OCI-LY1 (cell line): ENCODE results near the gene TMC5.
"Not testable (repeated sequence)": the region's sequence is repeated elsewhere in the genome, so short reads cannot be mapped to it uniquely, and the experiment has no call there.

ENCODE experiments used
- H2AFZ ChIP-seq: fragments of 200-600 bp; sonication (generic), shearing (Covaris generic); 2 replicates; pipeline ENCODE4 v1.6.0; 2014; ENCODE audit warnings: antibody characterized with exemption, mild to moderate bottlenecking, low read length
- H3F3A ChIP-seq: fragments of 200-600 bp; sonication (generic), shearing (Covaris generic); 2 replicates; pipeline ENCODE4 v1.6.0; 2014; ENCODE audit warnings: mild to moderate bottlenecking, antibody characterized with exemption, low read length, moderate library complexity; ENCODE audit not compliant: insufficient read depth
- H3K27ac ChIP-seq: fragments of 200-600 bp; sonication (generic); 2 replicates; pipeline ENCODE4 v1.5.1; 2014; ENCODE audit warnings: low read length, mixed run types, mild to moderate bottlenecking, low read depth; ENCODE audit not compliant: poor library complexity, severe bottlenecking
- H3K27me3 ChIP-seq: fragments of 200-600 bp; sonication (generic); 2 replicates; pipeline ENCODE4 v1.6.0; 2014; ENCODE audit warnings: antibody characterized with exemption, mild to moderate bottlenecking, low read length, moderate library complexity; ENCODE audit not compliant: insufficient read depth
- H3K36me3 ChIP-seq: fragments of 200-600 bp; sonication (generic); 2 replicates; pipeline ENCODE4 v1.6.1; 2014; ENCODE audit warnings: mild to moderate bottlenecking, antibody characterized with exemption, low read length, moderate library complexity, mixed read lengths; ENCODE audit not compliant: insufficient read depth
- H3K4me1 ChIP-seq: fragments of 200-600 bp; sonication (generic); 2 replicates; pipeline ENCODE4 v1.5.1; 2014; ENCODE audit warnings: mild to moderate bottlenecking, low read length, moderate library complexity; ENCODE audit not compliant: insufficient read depth, severe bottlenecking
- H3K4me2 ChIP-seq: fragments of 200-600 bp; sonication (generic), shearing (Covaris generic); 2 replicates; pipeline ENCODE4 v1.6.1; 2014; ENCODE audit warnings: low read length
- H3K4me3 ChIP-seq: fragments of 200-600 bp; sonication (generic); 2 replicates; pipeline ENCODE4 v1.5.1; 2014; ENCODE audit warnings: low read length, low read depth, mild to moderate bottlenecking, mixed read lengths; ENCODE audit not compliant: poor library complexity, severe bottlenecking
- H3K79me2 ChIP-seq: fragments of 200-600 bp; shearing (Covaris generic); 2 replicates; pipeline ENCODE4 v1.6.1; 2016; ENCODE audit warnings: mixed run types, low read length, mixed read lengths; ENCODE audit not compliant: insufficient read depth
- H3K9ac ChIP-seq: fragments of 200-600 bp; sonication (generic), shearing (Covaris generic); 2 replicates; pipeline ENCODE4 v1.6.1; 2014; ENCODE audit warnings: mild to moderate bottlenecking, low read length, mixed read lengths
- H3K9me2 ChIP-seq: fragments of 200-600 bp; sonication (generic), shearing (Covaris generic); 2 replicates; pipeline ENCODE4 v1.6.1; 2014; ENCODE audit warnings: low read depth, mild to moderate bottlenecking, low read length, mixed read lengths
- H3K9me3 ChIP-seq: fragments of 200-600 bp; shearing (Covaris generic); 2 replicates; pipeline ENCODE4 v1.6.1; 2014; ENCODE audit warnings: low read length, mixed read lengths
- H4K20me1 ChIP-seq: fragments of 200-600 bp; sonication (generic), shearing (Covaris generic); 2 replicates; pipeline ENCODE4 v1.6.0; 2016; ENCODE audit warnings: mild to moderate bottlenecking, low read length; ENCODE audit not compliant: insufficient read depth
- EZH2 ChIP-seq: fragments of 200-600 bp; sonication (generic), shearing (Covaris generic); IDR thresholded peaks from 2 replicates; pipeline ENCODE4 v1.8.0; 2017; ENCODE audit warnings: borderline replicate concordance, mixed run types, mild to moderate bottlenecking, antibody characterized with exemption, low read length, moderate library complexity, mixed read lengths
- TF ChIP-seq, protein P1 (sequence below): fragments of 200-600 bp; sonication (generic), shearing (Covaris generic); IDR thresholded peaks from 2 replicates; pipeline ENCODE4 v1.5.1; 2017; ENCODE audit warnings: mild to moderate bottlenecking, antibody characterized with exemption, low read length, moderate library complexity, mixed read lengths

Gene TMC5

DNA sequence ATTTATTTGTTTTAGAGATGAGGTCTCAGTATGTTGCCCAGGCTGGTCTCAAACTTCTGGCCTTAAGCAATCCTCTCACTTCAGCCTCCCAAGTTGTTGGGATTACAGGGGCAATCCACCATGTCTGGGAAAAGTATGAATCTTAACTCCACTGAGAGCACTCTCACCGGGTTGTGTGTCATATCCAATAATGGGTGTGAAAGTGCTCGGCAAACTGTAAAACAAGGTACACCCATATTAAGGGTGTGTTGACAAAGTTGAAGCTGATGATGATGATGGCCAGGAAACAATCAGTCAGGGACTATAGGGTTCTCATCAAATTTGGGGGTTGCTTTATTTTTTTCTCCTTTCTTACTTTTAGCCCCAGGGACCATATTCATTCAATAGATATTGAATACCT lies 25.3 kb upstream of the TMC5 start:
- Histone ChIP-seq H3K4me2 (no peak overlapping the region), H3K27me3 (no peaks in the 10 kb centered on the region; the same call in 1 of the 2 replicates), H3K36me3 (no peaks in the 10 kb centered on the region), H3K79me2 (no peaks in the 10 kb centered on the region), H2AFZ (no peak overlapping the region), H3K4me3 (no peak overlapping the region), H3K27ac (no peak overlapping the region), H3K9me3 (no peaks in the 10 kb centered on the region), H3K9me2 (no peaks in the 10 kb centered on the region), H3K9ac (no peak overlapping the region), H3K4me1 (peaks cover 6% of the 10 kb centered on the region), H4K20me1 (no peaks in the 10 kb centered on the region), H3F3A (no peaks in the 10 kb centered on the region)
- TF ChIP-seq, protein P1, sequence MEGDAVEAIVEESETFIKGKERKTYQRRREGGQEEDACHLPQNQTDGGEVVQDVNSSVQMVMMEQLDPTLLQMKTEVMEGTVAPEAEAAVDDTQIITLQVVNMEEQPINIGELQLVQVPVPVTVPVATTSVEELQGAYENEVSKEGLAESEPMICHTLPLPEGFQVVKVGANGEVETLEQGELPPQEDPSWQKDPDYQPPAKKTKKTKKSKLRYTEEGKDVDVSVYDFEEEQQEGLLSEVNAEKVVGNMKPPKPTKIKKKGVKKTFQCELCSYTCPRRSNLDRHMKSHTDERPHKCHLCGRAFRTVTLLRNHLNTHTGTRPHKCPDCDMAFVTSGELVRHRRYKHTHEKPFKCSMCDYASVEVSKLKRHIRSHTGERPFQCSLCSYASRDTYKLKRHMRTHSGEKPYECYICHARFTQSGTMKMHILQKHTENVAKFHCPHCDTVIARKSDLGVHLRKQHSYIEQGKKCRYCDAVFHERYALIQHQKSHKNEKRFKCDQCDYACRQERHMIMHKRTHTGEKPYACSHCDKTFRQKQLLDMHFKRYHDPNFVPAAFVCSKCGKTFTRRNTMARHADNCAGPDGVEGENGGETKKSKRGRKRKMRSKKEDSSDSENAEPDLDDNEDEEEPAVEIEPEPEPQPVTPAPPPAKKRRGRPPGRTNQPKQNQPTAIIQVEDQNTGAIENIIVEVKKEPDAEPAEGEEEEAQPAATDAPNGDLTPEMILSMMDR, result no peak
- no peak for TF ChIP-seq EZH2

DNA sequence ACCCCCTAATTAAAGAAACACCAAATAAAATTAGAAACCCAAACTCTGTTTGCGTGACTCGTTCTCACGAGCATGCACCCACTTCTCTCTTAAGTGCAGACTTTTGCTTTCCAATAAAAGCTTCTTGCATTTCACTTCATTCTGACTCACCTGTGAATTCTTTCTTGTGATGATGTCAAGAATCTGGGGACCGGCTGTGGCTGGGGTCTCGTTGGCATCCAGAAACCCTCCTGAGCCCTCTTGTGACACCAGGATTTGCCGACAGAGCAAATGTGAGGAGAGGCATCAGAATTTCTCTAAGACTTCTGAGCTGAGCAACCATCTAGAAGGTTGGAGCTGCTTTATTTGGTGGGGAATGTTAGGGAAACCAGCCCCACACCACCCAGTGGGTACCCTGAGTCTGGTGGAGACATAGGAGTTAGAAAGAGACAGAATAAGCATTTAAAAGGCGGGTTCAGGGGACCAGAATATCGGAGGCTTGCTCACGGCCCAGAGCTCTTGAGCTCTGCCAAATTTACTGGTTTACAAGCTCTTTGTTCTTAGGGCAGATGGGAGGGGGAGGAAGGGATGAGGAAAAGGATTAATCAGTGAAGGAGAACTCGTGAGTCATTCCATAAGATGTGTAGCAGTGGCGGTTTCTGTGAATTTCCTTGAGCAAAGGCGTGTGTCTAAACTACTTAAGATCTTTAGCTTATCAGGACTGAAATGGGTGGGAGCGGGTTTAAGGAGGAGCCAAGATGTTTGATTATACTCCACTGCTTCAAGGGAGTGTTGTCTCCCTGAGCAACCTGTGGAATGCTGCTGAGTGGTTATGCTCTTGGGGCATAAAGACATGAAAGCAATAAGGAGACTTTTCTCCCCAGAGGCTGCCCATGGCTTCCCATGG lies 24.2 kb upstream of the TMC5 start:
- H3K9me3 ChIP-seq, result no peaks in the 10 kb centered on the region
- no peaks in the 10 kb centered on the region for H3K36me3 ChIP-seq
- H2AFZ ChIP-seq, result no peak overlapping the region
- H3K9me2 ChIP-seq, result no peaks in the 10 kb centered on the region
- no peak overlapping the region for H3K27ac ChIP-seq
- no peak overlapping the region for H3K4me2 ChIP-seq
- H4K20me1 ChIP-seq, result no peaks in the 10 kb centered on the region
- H3K27me3 ChIP-seq, result no peaks in the 10 kb centered on the region; the same call in 1 of the 2 replicates
- H3K4me1 ChIP-seq, result peaks cover 6% of the 10 kb centered on the region
- no peak for TF ChIP-seq EZH2
- TF ChIP-seq, protein P1, result no peak
- no peak overlapping the region for H3K9ac ChIP-seq
- no peaks in the 10 kb centered on the region for H3F3A ChIP-seq
- H3K79me2 ChIP-seq, result no peaks in the 10 kb centered on the region
- H3K4me3 ChIP-seq, result no peak overlapping the region

DNA sequence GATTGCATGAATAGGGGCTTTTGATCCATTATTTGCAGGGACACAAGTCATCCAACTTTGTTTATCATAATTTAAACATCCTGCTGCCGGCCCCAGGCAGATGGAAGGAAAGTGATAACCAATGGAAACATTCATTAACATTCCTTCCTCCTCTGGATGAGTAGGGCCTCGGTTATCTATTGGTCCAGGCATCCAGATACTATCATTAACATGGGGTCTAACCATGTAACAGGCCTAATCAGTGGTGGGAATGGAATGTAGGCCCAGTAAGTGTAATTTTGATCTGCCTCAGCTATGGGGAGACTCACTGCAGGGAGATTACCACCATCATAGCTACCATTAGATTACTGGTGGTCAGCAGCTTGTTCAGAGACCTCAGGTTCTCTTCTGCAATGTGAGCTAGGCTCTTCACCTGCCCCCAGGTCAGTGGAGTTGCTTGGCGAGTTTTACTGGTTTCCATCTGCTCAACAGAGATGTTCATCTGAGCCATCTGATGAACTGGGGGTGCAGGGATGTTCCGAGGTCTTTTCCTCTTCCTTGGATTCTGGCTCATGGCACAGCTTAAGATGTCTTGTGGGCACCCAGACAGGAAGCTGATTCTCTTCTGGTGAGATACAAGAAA lies 21.9 kb upstream of the TMC5 start:
- not testable (repeated sequence) for H3K9me2 ChIP-seq

More for the DNA sequence above, 21.9 kb upstream of the TMC5 start:
- not testable (repeated sequence) for H3F3A ChIP-seq, H3K79me2 ChIP-seq, H3K4me3 ChIP-seq, H3K27me3 ChIP-seq, H3K9me3 ChIP-seq, H2AFZ ChIP-seq, H3K4me1 ChIP-seq, H3K9ac ChIP-seq, H4K20me1 ChIP-seq, H3K27ac ChIP-seq, H3K36me3 ChIP-seq, H3K4me2 ChIP-seq
